GM12878 (cell line): ENCODE results near the gene HEATR9. TPM values are rescaled to one million over a fixed set of nuclear protein-coding genes. Genes with fewer than 3 reads are reported as not detected.
A peak's percentile ranks its signal among the peaks of the same experiment; 100 is the strongest.

Experiments
- BRCA1 ChIP-seq: IDR thresholded peaks from 2 replicates; pipeline ENCODE4 v1.6.1; 2011; ENCODE audit warnings: low read depth, low read length, improper control_type of control experiment
- CHD1 ChIP-seq: IDR thresholded peaks from 2 replicates; pipeline ENCODE4 v1.6.1; 2012; ENCODE audit warnings: low read depth, low read length, improper control_type of control experiment
- CHD2 ChIP-seq: IDR thresholded peaks from 2 replicates; pipeline ENCODE4 v1.6.1; 2011; ENCODE audit warnings: low read depth, low read length, improper control_type of control experiment, borderline replicate concordance
- EP300 ChIP-seq, 2 experiments: fragments of 150-350 bp in 1 of 2; IDR thresholded peaks; 2 replicates each; pipeline ENCODE4 v1.6.1; 2011 to 2012; ENCODE audit warnings: low read depth in 2 of 2, low read length in 2 of 2, borderline replicate concordance in 1 of 2, improper control_type of control experiment in 1 of 2, inconsistent platforms in 1 of 2; ENCODE audit not compliant: control insufficient read depth in 1 of 2
- FOS ChIP-seq: IDR thresholded peaks from 3 replicates; pipeline ENCODE4 v1.6.1; 2011; ENCODE audit warnings: borderline replicate concordance; ENCODE audit not compliant: insufficient read length; ENCODE audit errors: extremely low read depth
- HDAC2 ChIP-seq: fragments of 200-600 bp; sonication (generic); IDR thresholded peaks from 2 replicates; pipeline ENCODE4 v1.6.1; 2017
- MYC ChIP-seq: IDR thresholded peaks from 2 replicates; pipeline ENCODE4 v1.6.1; 2011; ENCODE audit warnings: mild to moderate bottlenecking, low read length, moderate library complexity, inconsistent platforms; ENCODE audit not compliant: insufficient read depth, insufficient replicate concordance, insufficient read length, severe bottlenecking
- NBN ChIP-seq: fragments of 450-650 bp; IDR thresholded peaks from 2 replicates; pipeline ENCODE4 v1.6.1; 2016
- PAX8 ChIP-seq: fragments of 450-650 bp; IDR thresholded peaks from 2 replicates; pipeline ENCODE4 v1.6.1; 2017; ENCODE audit warnings: mild to moderate bottlenecking, moderate library complexity
- PML ChIP-seq: IDR thresholded peaks from 2 replicates; pipeline ENCODE4 v1.6.1; 2012; ENCODE audit warnings: low read length, inconsistent platforms
- RELA ChIP-seq: fragments of 450-650 bp; IDR thresholded peaks from 2 replicates; pipeline ENCODE4 v1.8.0; 2014; ENCODE audit warnings: borderline replicate concordance; ENCODE audit not compliant: partially characterized antibody
- RUNX3 ChIP-seq: IDR thresholded peaks from 2 replicates; pipeline ENCODE4 v1.6.1; 2012; ENCODE audit warnings: low read length, inconsistent platforms
- SMAD5 ChIP-seq: IDR thresholded peaks from 2 replicates; pipeline ENCODE4 v1.6.1; 2016; ENCODE audit warnings: antibody characterized with exemption, low read depth
- SMARCA5 ChIP-seq: fragments of 450-650 bp; IDR thresholded peaks from 2 replicates; pipeline ENCODE4 v1.6.1; 2017; ENCODE audit warnings: mild to moderate bottlenecking
- SUPT20H ChIP-seq: IDR thresholded peaks from 2 replicates; pipeline ENCODE4 v1.6.1; 2011; ENCODE audit warnings: low read depth, mild to moderate bottlenecking, low read length, moderate library complexity, borderline replicate concordance; ENCODE audit not compliant: control insufficient read depth
- YY1 ChIP-seq: IDR thresholded peaks from 2 replicates; pipeline ENCODE4 v1.6.1; 2011; ENCODE audit warnings: low read depth, mild to moderate bottlenecking, low read length
- polyA plus RNA-seq, 11 experiments: library from polyadenylated mRNA; depleted of rRNA in 4 of 11; unstranded in 6 of 11; stranded (reverse) in 5 of 11; fragments of >200 nt; fragmentation: Nextera tagmentation in 4 of 11; fragmentation: Illumina TruSeq in 1 of 11; extraction: Ambion mirVana in 4 of 11; extraction: Trizol in 1 of 11; gene quantifications; 1 replicate in 1 of 11; 2 replicates in 10 of 11; pipeline versions ENCODE4 v1.2.1 to v1.2.3, GENCODE V29; 2011 to 2016; ENCODE audit warnings: inconsistent platforms in 2 of 11, missing spikeins in 2 of 11, low read depth in 1 of 11
- total RNA-seq, 4 experiments: library from RNA; depleted of rRNA in 3 of 4; stranded (reverse); fragments of >200 nt in 3 of 4; fragmentation: Illumina TruSeq in 1 of 4; extraction: Trizol in 1 of 4; gene quantifications; 2 replicates each; pipeline versions ENCODE4 v1.2.1 to v1.2.3, GENCODE V29; 2013 to 2021
- TF ChIP-seq, protein P1 (sequence below): fragments of 450-650 bp; IDR thresholded peaks from 2 replicates; pipeline ENCODE4 v1.6.1; 2016; ENCODE audit warnings: mild to moderate bottlenecking
- TF ChIP-seq, protein P2 (sequence below): fragments of 450-650 bp; IDR thresholded peaks from 2 replicates; pipeline ENCODE4 v1.6.1; 2016; ENCODE audit warnings: mild to moderate bottlenecking
- TF ChIP-seq, protein P3 (sequence below): fragments of 450-650 bp; formaldehyde crosslinking; IDR thresholded peaks from 2 replicates; pipeline ENCODE4 v1.4.0; 2022; ENCODE audit warnings: mild to moderate bottlenecking, moderate library complexity
- TF ChIP-seq, protein P4 (sequence below): fragments of 450-650 bp; IDR thresholded peaks from 2 replicates; pipeline ENCODE4 v1.6.1; 2016; ENCODE audit warnings: mild to moderate bottlenecking, moderate library complexity, borderline replicate concordance
- TF ChIP-seq, protein P5 (sequence below): IDR thresholded peaks from 2 replicates; pipeline ENCODE4 v1.6.1; 2011; ENCODE audit warnings: borderline replicate concordance, low read depth, mild to moderate bottlenecking, moderate library complexity, mixed read lengths, low read length; ENCODE audit not compliant: insufficient read depth; ENCODE audit errors: extremely low read length

HEATR9 gene
- total and polyA plus RNA-seq, 10 of the 15 experiments (the other 5 are each of a cell fraction or from before 2014, with no cell fraction given): 0.04 to 0.43 (median 0.13) TPM; not detected in 2

DNA sequence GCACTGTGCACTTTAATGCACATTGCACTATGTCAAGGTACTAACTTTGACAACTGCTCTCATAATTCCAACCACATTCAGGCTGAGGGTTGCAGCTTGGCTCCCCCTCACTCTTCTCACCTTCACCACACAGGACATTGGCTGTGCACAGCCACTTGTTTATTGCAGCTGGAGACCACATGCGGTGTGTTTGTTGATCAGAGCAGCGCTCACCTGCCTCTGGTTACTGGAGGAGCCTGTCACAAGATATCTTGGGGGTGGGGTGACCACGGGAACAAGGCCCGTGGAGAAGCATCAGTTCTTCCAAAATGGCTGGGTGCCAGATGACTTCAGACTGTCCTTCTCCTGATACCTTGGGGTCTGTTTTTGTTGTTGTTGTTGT lies 22.1 kb upstream of the HEATR9 start (continued):
- TF ChIP-seq, protein P1, sequence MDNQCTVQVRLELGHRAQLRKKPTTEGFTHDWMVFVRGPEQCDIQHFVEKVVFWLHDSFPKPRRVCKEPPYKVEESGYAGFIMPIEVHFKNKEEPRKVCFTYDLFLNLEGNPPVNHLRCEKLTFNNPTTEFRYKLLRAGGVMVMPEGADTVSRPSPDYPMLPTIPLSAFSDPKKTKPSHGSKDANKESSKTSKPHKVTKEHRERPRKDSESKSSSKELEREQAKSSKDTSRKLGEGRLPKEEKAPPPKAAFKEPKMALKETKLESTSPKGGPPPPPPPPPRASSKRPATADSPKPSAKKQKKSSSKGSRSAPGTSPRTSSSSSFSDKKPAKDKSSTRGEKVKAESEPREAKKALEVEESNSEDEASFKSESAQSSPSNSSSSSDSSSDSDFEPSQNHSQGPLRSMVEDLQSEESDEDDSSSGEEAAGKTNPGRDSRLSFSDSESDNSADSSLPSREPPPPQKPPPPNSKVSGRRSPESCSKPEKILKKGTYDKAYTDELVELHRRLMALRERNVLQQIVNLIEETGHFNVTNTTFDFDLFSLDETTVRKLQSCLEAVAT: peak; percentile 96
- no peak for TF ChIP-seq PAX8
- TF ChIP-seq SMARCA5: no peak
- TF ChIP-seq RELA: no peak
- peak; percentile 85 for TF ChIP-seq NBN
- TF ChIP-seq EP300 (IDR thresholded peaks at IDR 0.05; ENCODE audit: borderline replicate concordance in 1 of 2, control insufficient read depth in 1 of 2, low read depth in 2 of 2, low read length in 2 of 2): peak; percentile 87 to 93
- TF ChIP-seq CHD1: no peak
- TF ChIP-seq, protein P2, sequence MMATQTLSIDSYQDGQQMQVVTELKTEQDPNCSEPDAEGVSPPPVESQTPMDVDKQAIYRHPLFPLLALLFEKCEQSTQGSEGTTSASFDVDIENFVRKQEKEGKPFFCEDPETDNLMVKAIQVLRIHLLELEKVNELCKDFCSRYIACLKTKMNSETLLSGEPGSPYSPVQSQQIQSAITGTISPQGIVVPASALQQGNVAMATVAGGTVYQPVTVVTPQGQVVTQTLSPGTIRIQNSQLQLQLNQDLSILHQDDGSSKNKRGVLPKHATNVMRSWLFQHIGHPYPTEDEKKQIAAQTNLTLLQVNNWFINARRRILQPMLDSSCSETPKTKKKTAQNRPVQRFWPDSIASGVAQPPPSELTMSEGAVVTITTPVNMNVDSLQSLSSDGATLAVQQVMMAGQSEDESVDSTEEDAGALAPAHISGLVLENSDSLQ: peak; percentile 66; the same call in 1 of the 2 replicates
- no peak for TF ChIP-seq FOS
- no peak for TF ChIP-seq SUPT20H
- no peak for TF ChIP-seq YY1
- TF ChIP-seq, protein P3, sequence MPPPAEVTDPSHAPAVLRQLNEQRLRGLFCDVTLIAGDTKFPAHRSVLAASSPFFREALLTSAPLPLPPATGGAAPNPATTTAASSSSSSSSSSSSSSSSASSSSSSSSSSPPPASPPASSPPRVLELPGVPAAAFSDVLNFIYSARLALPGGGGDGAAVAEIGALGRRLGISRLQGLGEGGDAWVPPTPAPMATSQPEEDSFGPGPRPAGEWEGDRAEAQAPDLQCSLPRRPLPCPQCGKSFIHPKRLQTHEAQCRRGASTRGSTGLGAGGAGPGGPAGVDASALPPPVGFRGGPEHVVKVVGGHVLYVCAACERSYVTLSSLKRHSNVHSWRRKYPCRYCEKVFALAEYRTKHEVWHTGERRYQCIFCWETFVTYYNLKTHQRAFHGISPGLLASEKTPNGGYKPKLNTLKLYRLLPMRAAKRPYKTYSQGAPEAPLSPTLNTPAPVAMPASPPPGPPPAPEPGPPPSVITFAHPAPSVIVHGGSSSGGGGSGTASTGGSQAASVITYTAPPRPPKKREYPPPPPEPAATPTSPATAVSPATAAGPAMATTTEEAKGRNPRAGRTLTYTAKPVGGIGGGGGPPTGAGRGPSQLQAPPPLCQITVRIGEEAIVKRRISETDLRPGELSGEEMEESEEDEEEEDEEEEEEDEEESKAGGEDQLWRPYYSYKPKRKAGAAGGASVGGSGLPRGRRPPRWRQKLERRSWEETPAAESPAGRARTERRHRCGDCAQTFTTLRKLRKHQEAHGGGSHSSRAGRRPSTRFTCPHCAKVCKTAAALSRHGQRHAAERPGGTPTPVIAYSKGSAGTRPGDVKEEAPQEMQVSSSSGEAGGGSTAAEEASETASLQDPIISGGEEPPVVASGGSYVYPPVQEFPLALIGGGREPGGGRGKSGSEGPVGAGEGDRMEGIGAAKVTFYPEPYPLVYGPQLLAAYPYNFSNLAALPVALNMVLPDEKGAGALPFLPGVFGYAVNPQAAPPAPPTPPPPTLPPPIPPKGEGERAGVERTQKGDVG (CRISPR knock-in tag): no peak
- TF ChIP-seq BRCA1: no peak
- TF ChIP-seq SMAD5: no peak
- TF ChIP-seq HDAC2: no peak
- TF ChIP-seq, protein P4, sequence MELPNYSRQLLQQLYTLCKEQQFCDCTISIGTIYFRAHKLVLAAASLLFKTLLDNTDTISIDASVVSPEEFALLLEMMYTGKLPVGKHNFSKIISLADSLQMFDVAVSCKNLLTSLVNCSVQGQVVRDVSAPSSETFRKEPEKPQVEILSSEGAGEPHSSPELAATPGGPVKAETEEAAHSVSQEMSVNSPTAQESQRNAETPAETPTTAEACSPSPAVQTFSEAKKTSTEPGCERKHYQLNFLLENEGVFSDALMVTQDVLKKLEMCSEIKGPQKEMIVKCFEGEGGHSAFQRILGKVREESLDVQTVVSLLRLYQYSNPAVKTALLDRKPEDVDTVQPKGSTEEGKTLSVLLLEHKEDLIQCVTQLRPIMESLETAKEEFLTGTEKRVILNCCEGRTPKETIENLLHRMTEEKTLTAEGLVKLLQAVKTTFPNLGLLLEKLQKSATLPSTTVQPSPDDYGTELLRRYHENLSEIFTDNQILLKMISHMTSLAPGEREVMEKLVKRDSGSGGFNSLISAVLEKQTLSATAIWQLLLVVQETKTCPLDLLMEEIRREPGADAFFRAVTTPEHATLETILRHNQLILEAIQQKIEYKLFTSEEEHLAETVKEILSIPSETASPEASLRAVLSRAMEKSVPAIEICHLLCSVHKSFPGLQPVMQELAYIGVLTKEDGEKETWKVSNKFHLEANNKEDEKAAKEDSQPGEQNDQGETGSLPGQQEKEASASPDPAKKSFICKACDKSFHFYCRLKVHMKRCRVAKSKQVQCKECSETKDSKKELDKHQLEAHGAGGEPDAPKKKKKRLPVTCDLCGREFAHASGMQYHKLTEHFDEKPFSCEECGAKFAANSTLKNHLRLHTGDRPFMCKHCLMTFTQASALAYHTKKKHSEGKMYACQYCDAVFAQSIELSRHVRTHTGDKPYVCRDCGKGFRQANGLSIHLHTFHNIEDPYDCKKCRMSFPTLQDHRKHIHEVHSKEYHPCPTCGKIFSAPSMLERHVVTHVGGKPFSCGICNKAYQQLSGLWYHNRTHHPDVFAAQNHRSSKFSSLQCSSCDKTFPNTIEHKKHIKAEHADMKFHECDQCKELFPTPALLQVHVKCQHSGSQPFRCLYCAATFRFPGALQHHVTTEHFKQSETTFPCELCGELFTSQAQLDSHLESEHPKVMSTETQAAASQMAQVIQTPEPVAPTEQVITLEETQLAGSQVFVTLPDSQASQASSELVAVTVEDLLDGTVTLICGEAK: no peak
- TF ChIP-seq, protein P5, sequence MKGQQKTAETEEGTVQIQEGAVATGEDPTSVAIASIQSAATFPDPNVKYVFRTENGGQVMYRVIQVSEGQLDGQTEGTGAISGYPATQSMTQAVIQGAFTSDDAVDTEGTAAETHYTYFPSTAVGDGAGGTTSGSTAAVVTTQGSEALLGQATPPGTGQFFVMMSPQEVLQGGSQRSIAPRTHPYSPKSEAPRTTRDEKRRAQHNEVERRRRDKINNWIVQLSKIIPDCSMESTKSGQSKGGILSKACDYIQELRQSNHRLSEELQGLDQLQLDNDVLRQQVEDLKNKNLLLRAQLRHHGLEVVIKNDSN: no peak
- TF ChIP-seq RUNX3: peak; percentile 80
- peak; percentile 65 for TF ChIP-seq CHD2
- no peak for TF ChIP-seq MYC
- TF ChIP-seq PML: no peak
